ENCODE results near the gene PHACTR2.

GRCh38 chr6:143844006-143844405, 166.2 kb downstream of the PHACTR2 start:
- TF ChIP-seq, protein P1, sequence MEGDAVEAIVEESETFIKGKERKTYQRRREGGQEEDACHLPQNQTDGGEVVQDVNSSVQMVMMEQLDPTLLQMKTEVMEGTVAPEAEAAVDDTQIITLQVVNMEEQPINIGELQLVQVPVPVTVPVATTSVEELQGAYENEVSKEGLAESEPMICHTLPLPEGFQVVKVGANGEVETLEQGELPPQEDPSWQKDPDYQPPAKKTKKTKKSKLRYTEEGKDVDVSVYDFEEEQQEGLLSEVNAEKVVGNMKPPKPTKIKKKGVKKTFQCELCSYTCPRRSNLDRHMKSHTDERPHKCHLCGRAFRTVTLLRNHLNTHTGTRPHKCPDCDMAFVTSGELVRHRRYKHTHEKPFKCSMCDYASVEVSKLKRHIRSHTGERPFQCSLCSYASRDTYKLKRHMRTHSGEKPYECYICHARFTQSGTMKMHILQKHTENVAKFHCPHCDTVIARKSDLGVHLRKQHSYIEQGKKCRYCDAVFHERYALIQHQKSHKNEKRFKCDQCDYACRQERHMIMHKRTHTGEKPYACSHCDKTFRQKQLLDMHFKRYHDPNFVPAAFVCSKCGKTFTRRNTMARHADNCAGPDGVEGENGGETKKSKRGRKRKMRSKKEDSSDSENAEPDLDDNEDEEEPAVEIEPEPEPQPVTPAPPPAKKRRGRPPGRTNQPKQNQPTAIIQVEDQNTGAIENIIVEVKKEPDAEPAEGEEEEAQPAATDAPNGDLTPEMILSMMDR (IDR thresholded peaks at IDR 0.05; ENCODE audit: low read depth, low read length, missing input control): no peak
- TF ChIP-seq TAF1 (conservative IDR thresholded peaks at IDR 0.05) (no peak), MAX (IDR thresholded peaks at IDR 0.05) (no peak), RAD21 (IDR thresholded peaks at IDR 0.05) (no peak), EGR1 (IDR thresholded peaks at IDR 0.05; ENCODE audit: low read depth in 2 of 2) (no peak), NR2F2 (IDR thresholded peaks at IDR 0.05) (no peak), JUND (IDR thresholded peaks at IDR 0.05) (no peak), SP1 (IDR thresholded peaks at IDR 0.05) (no peak), YY1 (IDR thresholded peaks at IDR 0.05) (no peak), HNF4G (IDR thresholded peaks at IDR 0.05) (no peak), REST (IDR thresholded peaks at IDR 0.05) (no peak)
